Measurements from ENCODE around the gene KCNJ4.

KCNJ4 gene

GRCh38 chr22:38441620-38442287, 13.2 kb downstream of the KCNJ4 start:
- no peak overlapping the region for H3K4me3 ChIP-seq (ENCODE audit: control insufficient read depth, low read depth, low read length)
- DNase-seq (ENCODE audit: low read depth) = no peak
- TF ChIP-seq CTCF (IDR thresholded peaks at IDR 0.05; ENCODE audit: control insufficient read depth, insufficient read depth, low read depth, low read length, missing control alignments) = no peak

DNA sequence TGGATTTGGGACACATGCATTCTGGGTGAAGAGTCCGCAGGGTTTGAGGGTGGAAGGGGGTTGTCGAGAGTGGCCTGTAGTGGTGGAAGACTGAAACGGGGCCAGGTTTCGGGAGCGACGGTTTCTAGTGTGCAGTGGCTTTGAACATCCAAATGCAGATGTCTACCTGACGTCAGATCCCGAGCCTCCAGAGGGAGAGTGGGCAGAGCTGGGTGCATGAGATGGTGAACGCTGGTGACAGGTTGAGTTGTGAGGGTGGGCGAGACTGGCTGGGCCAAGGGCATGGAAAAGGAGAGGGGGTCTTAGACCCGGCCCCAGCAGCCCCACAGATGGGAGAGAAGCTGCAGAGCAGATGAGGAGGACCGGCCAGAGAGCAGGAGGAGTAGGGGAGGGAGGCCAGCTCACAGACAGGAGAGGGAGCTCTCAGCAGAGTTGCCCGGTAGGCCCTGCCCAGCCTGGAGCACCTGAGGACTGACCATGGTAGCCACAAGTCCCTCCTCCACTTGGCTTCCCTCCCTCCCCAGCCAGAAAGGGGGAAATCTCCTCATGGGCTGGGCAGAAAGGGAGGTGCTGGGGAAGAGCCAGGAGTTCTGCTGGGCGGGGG, 14.2 kb downstream of the KCNJ4 start:
- no peak for TF ChIP-seq CTCF (IDR thresholded peaks at IDR 0.05; ENCODE audit: control insufficient read depth, insufficient read depth, low read depth, low read length, missing control alignments)
- H3K4me3 ChIP-seq (ENCODE audit: control insufficient read depth, low read depth, low read length) = no peak overlapping the region
- no peak for DNase-seq (ENCODE audit: low read depth)

DNA sequence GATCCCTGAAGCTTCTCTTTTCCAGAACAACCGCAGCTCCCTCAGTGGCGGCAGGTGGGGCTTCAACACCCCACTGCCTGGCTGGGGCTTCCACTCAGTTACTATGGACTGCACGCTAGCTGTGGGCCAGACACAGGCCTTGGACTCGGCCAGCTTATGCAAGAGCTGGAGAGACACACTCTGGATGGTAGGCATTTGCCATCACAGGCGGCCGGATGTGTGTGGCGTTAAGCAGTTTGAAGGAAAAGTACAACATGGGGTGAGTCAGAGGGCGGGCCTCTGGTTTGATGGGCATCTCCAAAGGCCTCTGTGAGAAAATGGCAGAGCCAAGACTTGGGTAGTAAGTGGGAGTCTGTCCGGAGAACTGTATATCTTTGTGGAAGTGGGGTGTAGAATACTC, 17.6 kb downstream of the KCNJ4 start:
- no peak overlapping the region for H3K4me3 ChIP-seq (ENCODE audit: control insufficient read depth, low read depth, low read length)
- no peak for DNase-seq (ENCODE audit: low read depth)
- TF ChIP-seq CTCF (IDR thresholded peaks at IDR 0.05; ENCODE audit: control insufficient read depth, insufficient read depth, low read depth, low read length, missing control alignments) = no peak

DNA sequence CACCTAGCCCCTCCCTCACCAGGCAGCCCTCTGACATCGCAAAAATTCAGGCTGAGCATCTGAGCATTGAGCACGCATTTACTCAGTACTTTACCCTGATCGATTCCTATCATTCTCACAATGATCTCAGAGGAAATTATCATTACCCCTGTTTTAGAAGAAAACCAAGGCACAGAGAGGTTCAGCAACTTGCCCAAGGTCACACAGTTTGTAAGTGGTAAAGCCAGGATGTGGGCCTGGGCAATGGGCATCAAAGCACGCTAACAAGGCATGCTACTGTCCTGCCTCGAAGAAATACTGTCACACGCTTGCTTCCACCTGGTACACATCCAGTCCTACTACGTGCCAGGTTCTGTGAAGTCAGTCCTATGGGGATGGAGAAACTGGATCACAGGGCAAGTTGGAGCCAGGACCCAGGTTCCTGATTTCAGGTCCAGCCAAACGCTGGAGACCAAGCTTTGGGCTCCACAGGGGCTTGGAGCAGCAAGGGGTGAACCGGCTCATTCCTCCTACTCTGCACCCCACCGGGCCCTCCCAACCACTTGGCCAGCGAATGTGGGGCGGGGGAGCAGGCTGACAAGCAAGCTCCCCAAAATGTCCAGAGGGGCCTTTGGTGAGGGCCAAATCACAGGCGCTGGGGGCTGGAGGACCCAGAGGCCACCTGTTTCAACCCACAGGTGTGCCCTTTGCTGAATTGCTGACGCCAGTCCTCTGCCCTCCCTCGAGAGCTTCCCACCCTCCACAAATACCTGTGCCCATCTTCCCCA, 18.2 kb downstream of the KCNJ4 start:
- H3K4me3 ChIP-seq (ENCODE audit: control insufficient read depth, low read depth, low read length) = no peak overlapping the region
- TF ChIP-seq CTCF (IDR thresholded peaks at IDR 0.05; ENCODE audit: control insufficient read depth, insufficient read depth, low read depth, low read length, missing control alignments) = no peak
- no peak for DNase-seq (ENCODE audit: low read depth)

DNA sequence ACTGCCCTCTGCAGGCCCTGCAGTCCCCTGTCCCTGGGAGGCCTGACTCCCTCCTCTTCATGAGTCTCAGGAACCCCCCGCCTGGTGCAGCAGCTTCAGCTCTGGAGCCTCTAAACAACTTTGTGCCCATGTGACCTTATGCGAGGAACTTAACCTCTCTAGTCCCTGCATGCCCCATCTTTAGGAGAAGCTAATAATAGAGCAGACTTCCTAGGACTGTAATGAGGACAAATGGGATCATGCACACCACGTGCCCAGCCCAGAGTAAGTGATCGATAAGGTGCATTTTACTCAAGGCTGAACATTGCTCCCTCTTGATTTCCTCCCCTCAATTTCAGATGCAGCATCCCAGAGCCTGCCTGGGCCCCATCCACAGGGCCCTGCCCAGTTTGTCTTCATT, 19.0 kb downstream of the KCNJ4 start:
- no peak overlapping the region for H3K4me3 ChIP-seq (ENCODE audit: control insufficient read depth, low read depth, low read length)
- no peak for DNase-seq (ENCODE audit: low read depth)
- TF ChIP-seq CTCF (IDR thresholded peaks at IDR 0.05; ENCODE audit: control insufficient read depth, insufficient read depth, low read depth, low read length, missing control alignments) = no peak

- DNase-seq (ENCODE audit: low read depth) = no peak
- TF ChIP-seq CTCF (IDR thresholded peaks at IDR 0.05; ENCODE audit: control insufficient read depth, insufficient read depth, low read depth, low read length, missing control alignments) = no peak
- no peak overlapping the region for H3K4me3 ChIP-seq (ENCODE audit: control insufficient read depth, low read depth, low read length)
Measured at GRCh38 chr22:38435010-38435409, 20.0 kb downstream of the KCNJ4 start.
